ENCODE results near the gene PGBD2.
"Not testable (repeated sequence)": the region's sequence is repeated elsewhere in the genome, so short reads cannot be mapped to it uniquely, and the experiment has no call there.

The PGBD2 gene

GRCh38 chr1:248927283-248927682, 21.2 kb downstream of the PGBD2 start:
- not testable (repeated sequence) for DNase-seq

GRCh38 chr1:248928122-248928521, 22.1 kb downstream of the PGBD2 start:
- DNase-seq = not testable (repeated sequence)

GRCh38 chr1:248930037-248930436, 24.0 kb downstream of the PGBD2 start:
- not testable (repeated sequence) for DNase-seq

- not testable (repeated sequence) for DNase-seq
These were observed 32.3 kb downstream of the PGBD2 start for GRCh38 chr1:248938173-248938809.

GRCh38 chr1:248944134-248944999, 38.3 kb downstream of the PGBD2 start:
- DNase-seq = not testable (repeated sequence)

- not testable (repeated sequence) for DNase-seq
These were observed 39.0 kb downstream of the PGBD2 start for GRCh38 chr1:248945000-248945423.

- DNase-seq = peak; percentile 75
These were observed 39.4 kb downstream of the PGBD2 start for GRCh38 chr1:248945453-248945852.

GRCh38 chr1:248945856-248946416, 39.9 kb downstream of the PGBD2 start:
- not testable (repeated sequence) for DNase-seq
